ENCODE results near the gene RTN4. TPM values are rescaled to one million over a fixed set of nuclear protein-coding genes. Genes with fewer than 3 reads are reported as not detected.

Gene RTN4
- total RNA-seq, 1 experiment from 2014 or later: 200 TPM

- Histone ChIP-seq H2AFZ (ENCODE audit: low read length) (no peak overlapping the region), H2BK15ac (ENCODE audit: low read depth, low read length) (no peak overlapping the region), H3K4ac (ENCODE audit: low read depth, low read length) (no peak overlapping the region), H2BK120ac (ENCODE audit: low read depth, low read length, poor library complexity, severe bottlenecking) (no peak overlapping the region), H4K91ac (ENCODE audit: insufficient read length, low read depth, low read length) (no peak overlapping the region), H3K23ac (ENCODE audit: insufficient read length, low read depth, low read length) (no peak overlapping the region), H4K8ac (replicated peaks; ENCODE audit: insufficient read length, low read depth, low read length) (no peak overlapping the region), H3K79me2 (ENCODE audit: insufficient read depth, low read length) (no peaks in the 10 kb centered on the region), H2BK20ac (ENCODE audit: low read depth, low read length, poor library complexity, severe bottlenecking) (no peak overlapping the region), H3T11ph (ENCODE audit: low read length) (no peak overlapping the region), H3K79me1 (ENCODE audit: insufficient read depth, low read depth, low read length, poor library complexity, severe bottlenecking) (no peaks in the 10 kb centered on the region), H3K27ac (ENCODE audit: insufficient read length, low read depth, low read length) (no peak overlapping the region), H2AK5ac (ENCODE audit: insufficient read length, low read length) (no peak overlapping the region), H3K9me3 (ENCODE audit: control insufficient read depth, low read depth, low read length) (no peaks in the 10 kb centered on the region), H3K14ac (ENCODE audit: insufficient read depth, low read length) (no peak overlapping the region), H3K4me2 (ENCODE audit: insufficient read depth, insufficient read length, low read length) (no peak overlapping the region), H3K9ac (ENCODE audit: extremely low read depth, insufficient read length, low read length) (no peak overlapping the region), H2BK12ac (ENCODE audit: insufficient read length, low read depth, low read length) (no peak overlapping the region), H3K23me2 (ENCODE audit: insufficient read length, low read depth, low read length, poor library complexity, severe bottlenecking) (no peaks in the 10 kb centered on the region), H3K18ac (ENCODE audit: insufficient read length, low read depth, low read length) (no peak overlapping the region), H3K4me1 (ENCODE audit: insufficient read depth, low read length) (no peaks in the 10 kb centered on the region), H3K27me3 (ENCODE audit: insufficient read depth, low read length) (no peaks in the 10 kb centered on the region), H4K20me1 (ENCODE audit: control insufficient read depth, insufficient read depth, insufficient read length) (no peaks in the 10 kb centered on the region), H4K5ac (ENCODE audit: insufficient read length, low read depth, low read length) (no peak overlapping the region), H3K56ac (ENCODE audit: insufficient read length, low read depth, low read length) (no peak overlapping the region), H2BK5ac (ENCODE audit: insufficient read length, low read length) (no peak overlapping the region)
- Mint-ChIP-seq H3K4me3 (no peak overlapping the region), H3K9me3 (no peaks in the 10 kb centered on the region; a peak in 1 of 5 replicates), H3K4me1 (peaks cover 3 to 4% of the 10 kb centered on the region in 2 experiments; a peak in 2 of 4 replicates), H3K27ac (no peak overlapping the region), H3K36me3 (ENCODE audit: insufficient read depth in 1 of 3, low read depth in 3 of 3) (no peaks in the 10 kb centered on the region), H3K27me3 (ENCODE audit: low read depth) (peaks cover 7% of the 10 kb centered on the region)
- no peak for TF ChIP-seq CTCF (conservative IDR thresholded peaks at IDR 0.05)
- no CpG with 5 or more reads among the region's 4 CpGs for WGBS (ENCODE audit: extremely low coverage, insufficient read length, low lambda C conversion rate)
- DNase-seq: no peak
Measured at GRCh38 chr2:54928719-54929118, 121.5 kb downstream of the RTN4 start.

All from H9 (cell line).